Panc1 (cell line): ENCODE data around the gene ZNF23.

Experiments used
- CTCF ChIP-seq: fragments of 450-650 bp; IDR thresholded peaks from 2 replicates; pipeline ENCODE4 v1.5.1; 2017; ENCODE audit warnings: mild to moderate bottlenecking
- POLR2AphosphoS5 ChIP-seq: IDR thresholded peaks from 2 replicates; pipeline ENCODE4 v1.6.1; 2012; ENCODE audit warnings: mild to moderate bottlenecking, low read depth, low read length, moderate library complexity
- REST ChIP-seq, 2 experiments: IDR thresholded peaks; 2 replicates each; pipeline ENCODE4 v1.6.1; 2011 to 2012; ENCODE audit warnings: low read depth in 2 of 2, control low read depth in 1 of 2, low read length in 1 of 2, mild to moderate bottlenecking in 1 of 2, moderate library complexity in 1 of 2; ENCODE audit not compliant: insufficient read depth in 1 of 2
- SIN3A ChIP-seq: IDR thresholded peaks from 2 replicates; pipeline ENCODE4 v1.6.1; 2012; ENCODE audit warnings: low read depth, mild to moderate bottlenecking, low read length, moderate library complexity, borderline replicate concordance; ENCODE audit not compliant: insufficient read depth
- TCF7L2 ChIP-seq: IDR thresholded peaks from 2 replicates; pipeline ENCODE4 v1.6.1; 2011; ENCODE audit warnings: mild to moderate bottlenecking, low read depth, low read length, inconsistent platforms

GRCh38 chr16:71413341-71413740, 48.7 kb downstream of the ZNF23 start:
- TF ChIP-seq POLR2AphosphoS5 (no peak), CTCF (no peak), SIN3A (no peak), REST (IDR thresholded peaks at IDR 0.05; ENCODE audit: insufficient read depth in 1 of 2, low read depth in 2 of 2, low read length in 1 of 2) (no peak), TCF7L2 (no peak)
